OCI-LY7 (cell line): ENCODE measurements around the gene FIBP.

Experiments
- CTCF ChIP-seq: fragments of 200-600 bp; sonication (generic); conservative IDR thresholded peaks from 2 replicates; pipeline ENCODE4 v1.5.1; 2014; ENCODE audit warnings: mild to moderate bottlenecking, antibody characterized with exemption, low read length, moderate library complexity, mixed read lengths
- EZH2phosphoT487 ChIP-seq: fragments of 200-600 bp; sonication (generic); IDR thresholded peaks from 2 replicates; pipeline ENCODE4 v1.6.1; 2018; ENCODE audit warnings: low read depth, borderline replicate concordance, mild to moderate bottlenecking, mixed run types, antibody characterized with exemption, low read length, moderate library complexity, mixed read lengths

- no peak for TF ChIP-seq CTCF
- no peak for TF ChIP-seq EZH2phosphoT487
Observed at GRCh38 chr11:65900899-65901180, 12.6 kb upstream of the FIBP start.
